Thyroid gland (tissue), 4 donors: Measurements from ENCODE around the gene ROBO2. TPM values are rescaled to one million over a fixed set of nuclear protein-coding genes. Genes with fewer than 3 reads are reported as not detected.

Source experiments
- DNase-seq, 2 donors: peaks; one replicate each; pipeline ENCODE4 v3.0.0-alpha.2; 2019
- H3K27ac ChIP-seq, 3 donors: fragments of 200-600 bp; sonication (generic); 1 replicate in 2 of 3; 2 replicates in 1 of 3; pipeline ENCODE4 v1.5.1; 2016 to 2019; ENCODE audit warnings: mild to moderate bottlenecking in 1 of 3, moderate library complexity in 1 of 3
- H3K27me3 ChIP-seq: fragments of 200-600 bp; sonication (generic); one replicate; pipeline ENCODE4 v1.5.1; 2019
- H3K36me3 ChIP-seq, 2 donors: fragments of 200-600 bp; sonication (generic); one replicate each; pipeline ENCODE4 v1.5.1; 2016 to 2019
- H3K4me1 ChIP-seq, 2 donors: fragments of 200-600 bp; sonication (generic); one replicate each; pipeline ENCODE4 v1.5.1; 2017 to 2019
- H3K4me3 ChIP-seq, 3 donors: fragments of 200-600 bp; sonication (generic); replicated peaks in 1 of 3; 1 replicate in 2 of 3; 2 replicates in 1 of 3; pipeline ENCODE4 v1.5.1; 2016; ENCODE audit warnings: mild to moderate bottlenecking in 1 of 3
- H3K9me3 ChIP-seq: fragments of 200-600 bp; sonication (generic); one replicate; pipeline ENCODE4 v1.5.1; 2017
- CTCF ChIP-seq, 6 experiments: fragments of 200-600 bp in 3 of 6; fragments of 450-650 bp in 3 of 6; sonication (generic) in 3 of 6; IDR thresholded peaks; one replicate each; pipeline ENCODE4 v1.5.1; 2016 to 2019; ENCODE audit warnings: antibody characterized with exemption in 6 of 6, mild to moderate bottlenecking in 2 of 6, inconsistent platforms in 1 of 6, moderate library complexity in 1 of 6
- POLR2A ChIP-seq, 2 donors: fragments of 450-650 bp; IDR thresholded peaks; one replicate each; pipeline ENCODE4 v1.6.1; 2017; ENCODE audit warnings: antibody characterized with exemption in 2 of 2, mild to moderate bottlenecking in 2 of 2, moderate library complexity in 1 of 2
- WGBS, 2 donors: methylation state at CpG; one replicate each; pipeline ENCODE4 v1.1.5; 2017; 5-methylcytosine and 5-hydroxymethylcytosine counted together
- intact Hi-C: fragments of 100-400 bp; cut with DNase I; formaldehyde crosslinking; loops from one replicate; pipeline ENCODE4 v1.15.1; 2023
- total RNA-seq, 4 donors: library from RNA; depleted of rRNA; stranded (reverse); fragments of >200 nt; gene quantifications; one replicate each; pipeline ENCODE4 v1.2.3, GENCODE V29; 2016

The ROBO2 gene
- total RNA-seq, 4 donors from 2014 or later, result 0.56 to 1.5 TPM; not detected in 2

GRCh38 chr3:77041811-77042210, 1.9 kb downstream of the ROBO2 start:
- TF ChIP-seq POLR2A (IDR thresholded peaks at IDR 0.05), result no peak
- TF ChIP-seq CTCF (IDR thresholded peaks at IDR 0.05), result no peak
- no peak for DNase-seq
- 89 to 93% methylated on average over 2 of the region's 2 CpGs for WGBS, 2 donors
- Histone ChIP-seq H3K36me3 (no peaks in the 10 kb centered on the region), H3K9me3 (no peaks in the 10 kb centered on the region), H3K4me3 (no peak overlapping the region), H3K4me1 (peaks cover 12 to 15% of the 10 kb centered on the region in 2 donors), H3K27ac (no peak overlapping the region), H3K27me3 (peaks cover 21% of the 10 kb centered on the region)
- intact Hi-C loops, result loop anchor here (5.0 kb wide), 1 partner anchor 215 kb away; no protein-coding TSS in a partner anchor

GRCh38 chr3:77042343-77042742, 2.4 kb downstream of the ROBO2 start:
- H3K4me1 ChIP-seq, result peaks cover 12 to 15% of the 10 kb centered on the region in 2 donors
- H3K9me3 ChIP-seq, result no peaks in the 10 kb centered on the region
- H3K36me3 ChIP-seq, result no peaks in the 10 kb centered on the region
- intact Hi-C loops, result loop anchor here (5.0 kb wide), 1 partner anchor 215 kb away; no protein-coding TSS in a partner anchor
- H3K27me3 ChIP-seq, result peaks cover 21% of the 10 kb centered on the region
- no peak for TF ChIP-seq POLR2A (IDR thresholded peaks at IDR 0.05)
- TF ChIP-seq CTCF (IDR thresholded peaks at IDR 0.05), result no peak
- H3K4me3 ChIP-seq, result no peak overlapping the region
- no peak for DNase-seq
- 84 to 85% methylated on average over 2 of the region's 2 CpGs for WGBS, 2 donors
- no peak overlapping the region for H3K27ac ChIP-seq

GRCh38 chr3:77042882-77043281, 3.0 kb downstream of the ROBO2 start:
- intact Hi-C loops, result loop anchor here (5.0 kb wide), 1 partner anchor 214 kb away; no protein-coding TSS in a partner anchor
- DNase-seq, result no peak
- H3K9me3 ChIP-seq, result no peaks in the 10 kb centered on the region
- 45 to 48% methylated on average over 2 of the region's 2 CpGs for WGBS, 2 donors
- peaks cover 12 to 15% of the 10 kb centered on the region in 2 donors for H3K4me1 ChIP-seq
- TF ChIP-seq POLR2A (IDR thresholded peaks at IDR 0.05) (no peak), CTCF (IDR thresholded peaks at IDR 0.05) (no peak)
- peaks cover 21% of the 10 kb centered on the region for H3K27me3 ChIP-seq
- H3K4me3 ChIP-seq, result no peak overlapping the region
- no peaks in the 10 kb centered on the region for H3K36me3 ChIP-seq
- H3K27ac ChIP-seq, result no peak overlapping the region

- Histone ChIP-seq H3K36me3 (no peaks in the 10 kb centered on the region), H3K4me3 (no peak overlapping the region), H3K27me3 (peaks cover 7% of the 10 kb centered on the region), H3K27ac (no peak overlapping the region), H3K9me3 (no peaks in the 10 kb centered on the region), H3K4me1 (no peaks in the 10 kb centered on the region)
- TF ChIP-seq POLR2A (IDR thresholded peaks at IDR 0.05), result no peak
- WGBS, 2 donors, result 97 to 98% methylated on average over 3 of the region's 3 CpGs
- DNase-seq, result no peak
- intact Hi-C loops, result no loop called here
Measured at GRCh38 chr3:77045686-77046085, 5.8 kb downstream of the ROBO2 start.

GRCh38 chr3:77048186-77048585, 8.3 kb downstream of the ROBO2 start:
- Histone ChIP-seq H3K4me3 (no peak overlapping the region), H3K9me3 (no peaks in the 10 kb centered on the region), H3K4me1 (no peaks in the 10 kb centered on the region), H3K27ac (no peak overlapping the region), H3K36me3 (no peaks in the 10 kb centered on the region), H3K27me3 (no peaks in the 10 kb centered on the region)
- no peak for TF ChIP-seq POLR2A (IDR thresholded peaks at IDR 0.05)
- no peak for TF ChIP-seq CTCF (IDR thresholded peaks at IDR 0.05)
- intact Hi-C loops, result no loop called here
- 93% methylated on average over 5 of the region's 5 CpGs for WGBS, 2 donors
- no peak for DNase-seq

- H3K4me3 ChIP-seq, result no peak overlapping the region
- no peak for TF ChIP-seq POLR2A (IDR thresholded peaks at IDR 0.05)
- intact Hi-C loops, result no loop called here
- H3K9me3 ChIP-seq, result no peaks in the 10 kb centered on the region
- H3K4me1 ChIP-seq, result no peaks in the 10 kb centered on the region
- H3K27ac ChIP-seq, result no peak overlapping the region
- H3K27me3 ChIP-seq, result no peaks in the 10 kb centered on the region
- WGBS, 2 donors, result 95% methylated on average over 5 of the region's 5 CpGs
- no peak for DNase-seq
- no peaks in the 10 kb centered on the region for H3K36me3 ChIP-seq
Measured at GRCh38 chr3:77051591-77051990, 11.7 kb downstream of the ROBO2 start.
